H9 (cell line): ENCODE measurements around the gene C19orf73. TPM values are rescaled to one million over a fixed set of nuclear protein-coding genes. Genes with fewer than 3 reads are reported as not detected.

Experiments used
- DNase-seq: peaks from one replicate; pipeline ENCODE4 v3.0.0-alpha.2; 2017
- H2AFZ ChIP-seq: one replicate; pipeline ENCODE4 v1.6.1; 2013; ENCODE audit warnings: mild to moderate bottlenecking, low read length, control low read depth, moderate library complexity
- H2AK5ac ChIP-seq: 2 replicates; pipeline ENCODE4 v1.6.1; 2013; ENCODE audit warnings: low read length, control low read depth, mixed read lengths; ENCODE audit not compliant: insufficient read length
- H2BK120ac ChIP-seq: one replicate; pipeline ENCODE4 v1.6.1; 2013; ENCODE audit warnings: low read depth, mild to moderate bottlenecking, low read length, control low read depth, inconsistent platforms; ENCODE audit not compliant: poor library complexity, severe bottlenecking
- H2BK12ac ChIP-seq: 2 replicates; pipeline ENCODE4 v1.6.1; 2013; ENCODE audit warnings: low read length, control low read depth, mixed read lengths, low read depth; ENCODE audit not compliant: insufficient read length
- H2BK15ac ChIP-seq: 2 replicates; pipeline ENCODE4 v1.6.1; 2013; ENCODE audit warnings: low read depth, low read length, control low read depth
- H2BK20ac ChIP-seq: one replicate; pipeline ENCODE4 v1.6.1; 2013; ENCODE audit warnings: low read depth, mild to moderate bottlenecking, low read length, control low read depth, inconsistent platforms; ENCODE audit not compliant: poor library complexity, severe bottlenecking
- H2BK5ac ChIP-seq: 2 replicates; pipeline ENCODE4 v1.6.1; 2013; ENCODE audit warnings: low read length, control low read depth, mixed read lengths; ENCODE audit not compliant: insufficient read length
- H3K14ac ChIP-seq: 2 replicates; pipeline ENCODE4 v1.6.1; 2013; ENCODE audit warnings: low read length, control low read depth; ENCODE audit not compliant: insufficient read depth
- H3K18ac ChIP-seq: 2 replicates; pipeline ENCODE4 v1.6.1; 2013; ENCODE audit warnings: low read depth, mild to moderate bottlenecking, mixed read lengths, low read length, control low read depth; ENCODE audit not compliant: insufficient read length
- H3K23ac ChIP-seq: 2 replicates; pipeline ENCODE4 v1.6.1; 2013; ENCODE audit warnings: low read length, control low read depth, mixed read lengths, low read depth; ENCODE audit not compliant: insufficient read length
- H3K23me2 ChIP-seq: 2 replicates; pipeline ENCODE4 v1.6.1; 2013; ENCODE audit warnings: low read depth, mild to moderate bottlenecking, mixed read lengths, low read length, control low read depth; ENCODE audit not compliant: insufficient read length, poor library complexity, severe bottlenecking
- H3K27ac ChIP-seq: 2 replicates; pipeline ENCODE4 v1.5.1; 2013; ENCODE audit warnings: low read length, control low read depth, mixed read lengths, low read depth; ENCODE audit not compliant: insufficient read length
- H3K27me3 ChIP-seq: 2 replicates; pipeline ENCODE4 v1.6.1; 2013; ENCODE audit warnings: low read length, control low read depth, inconsistent platforms; ENCODE audit not compliant: insufficient read depth
- H3K4ac ChIP-seq: 2 replicates; pipeline ENCODE4 v1.6.1; 2013; ENCODE audit warnings: low read depth, mild to moderate bottlenecking, control low read depth, inconsistent platforms, low read length, moderate library complexity
- H3K4me1 ChIP-seq: 2 replicates; pipeline ENCODE4 v1.6.1; 2013; ENCODE audit warnings: low read length, control low read depth, inconsistent platforms; ENCODE audit not compliant: insufficient read depth
- H3K4me2 ChIP-seq: 2 replicates; pipeline ENCODE4 v1.6.1; 2013; ENCODE audit warnings: low read length, control low read depth, mixed read lengths; ENCODE audit not compliant: insufficient read length, insufficient read depth
- H3K56ac ChIP-seq: 2 replicates; pipeline ENCODE4 v1.6.1; 2013; ENCODE audit warnings: low read depth, mild to moderate bottlenecking, mixed read lengths, low read length, control low read depth; ENCODE audit not compliant: insufficient read length
- H3K79me1 ChIP-seq: 2 replicates; pipeline ENCODE4 v1.6.1; 2013; ENCODE audit warnings: low read depth, mild to moderate bottlenecking, moderate library complexity, low read length, control low read depth, inconsistent platforms; ENCODE audit not compliant: insufficient read depth, poor library complexity, severe bottlenecking
- H3K79me2 ChIP-seq: 2 replicates; pipeline ENCODE4 v1.6.1; 2013; ENCODE audit warnings: low read length, control low read depth, inconsistent platforms; ENCODE audit not compliant: insufficient read depth
- H3K9ac ChIP-seq: 2 replicates; pipeline ENCODE4 v1.6.1; 2013; ENCODE audit warnings: low read length, control low read depth, mixed read lengths; ENCODE audit not compliant: insufficient read length; ENCODE audit errors: extremely low read depth
- H3K9me3 ChIP-seq: one replicate; pipeline ENCODE4 v1.6.1; 2013; ENCODE audit warnings: low read depth, low read length, inconsistent platforms; ENCODE audit not compliant: control insufficient read depth
- H3T11ph ChIP-seq: one replicate; pipeline ENCODE4 v1.6.1; 2013; ENCODE audit warnings: mild to moderate bottlenecking, low read length, control low read depth, inconsistent platforms
- H4K20me1 ChIP-seq: one replicate; pipeline ENCODE4 v1.6.1; 2013; ENCODE audit not compliant: control insufficient read depth, insufficient read length, insufficient read depth
- H4K5ac ChIP-seq: 2 replicates; pipeline ENCODE4 v1.6.1; 2013; ENCODE audit warnings: low read depth, mild to moderate bottlenecking, mixed read lengths, low read length, control low read depth; ENCODE audit not compliant: insufficient read length
- H4K8ac ChIP-seq: replicated peaks from 2 replicates; pipeline ENCODE4 v1.6.1; 2013; ENCODE audit warnings: low read length, control low read depth, mixed read lengths, low read depth; ENCODE audit not compliant: insufficient read length
- H4K91ac ChIP-seq: 2 replicates; pipeline ENCODE4 v1.6.1; 2013; ENCODE audit warnings: low read depth, mild to moderate bottlenecking, moderate library complexity, mixed read lengths, low read length, control low read depth; ENCODE audit not compliant: insufficient read length
- H3K27ac Mint-ChIP-seq, 3 experiments: 2 replicates in 2 of 3; 3 replicates in 1 of 3; pipeline ENCODE4 v1.8.0; 2020 to 2021; ENCODE audit warnings: mixed read lengths in 3 of 3, mild to moderate bottlenecking in 1 of 3, moderate library complexity in 1 of 3
- H3K27me3 Mint-ChIP-seq: 2 replicates; pipeline ENCODE4 v1.8.0; 2021; ENCODE audit warnings: low read depth, mild to moderate bottlenecking, moderate library complexity, mixed read lengths
- H3K36me3 Mint-ChIP-seq, 3 experiments: 2 replicates in 2 of 3; 3 replicates in 1 of 3; pipeline ENCODE4 v1.8.0; 2020 to 2021; ENCODE audit warnings: low read depth in 3 of 3, mixed read lengths in 3 of 3; ENCODE audit not compliant: insufficient read depth in 1 of 3
- H3K4me1 Mint-ChIP-seq, 2 experiments: 2 replicates each; pipeline ENCODE4 v1.8.0; 2020; ENCODE audit warnings: mixed read lengths in 2 of 2
- H3K4me3 Mint-ChIP-seq, 2 experiments: 2 replicates in 1 of 2; 3 replicates in 1 of 2; pipeline ENCODE4 v1.8.0; 2020 to 2021; ENCODE audit warnings: mild to moderate bottlenecking in 2 of 2, mixed read lengths in 2 of 2, moderate library complexity in 1 of 2
- H3K9me3 Mint-ChIP-seq, 2 experiments: 2 replicates in 1 of 2; 3 replicates in 1 of 2; pipeline ENCODE4 v1.8.0; 2020; ENCODE audit warnings: mild to moderate bottlenecking in 2 of 2, mixed read lengths in 2 of 2, moderate library complexity in 1 of 2
- WGBS: extraction: QIAGEN DNeasy Blood & Tissue Kit; methylation state at CpG from one replicate; pipeline ENCODE4 v1.1.7; 2013; ENCODE audit warnings: missing lambda C conversion rate, low lambda C conversion rate, mixed read lengths; ENCODE audit not compliant: insufficient read length; ENCODE audit errors: extremely low coverage; 5-methylcytosine and 5-hydroxymethylcytosine counted together
- total RNA-seq: library from RNA; stranded (reverse); gene quantifications from 2 replicates; pipeline ENCODE4 v1.2.1, GENCODE V29; 2021
- TF ChIP-seq, protein P1 (sequence below): fragments of 200-600 bp; sonication (generic); conservative IDR thresholded peaks from 3 replicates; pipeline ENCODE4 v1.8.0; 2021; ENCODE audit warnings: antibody characterized with exemption, mild to moderate bottlenecking

C19orf73 gene
- total RNA-seq, 1 experiment from 2014 or later: 1.1 TPM

DNA sequence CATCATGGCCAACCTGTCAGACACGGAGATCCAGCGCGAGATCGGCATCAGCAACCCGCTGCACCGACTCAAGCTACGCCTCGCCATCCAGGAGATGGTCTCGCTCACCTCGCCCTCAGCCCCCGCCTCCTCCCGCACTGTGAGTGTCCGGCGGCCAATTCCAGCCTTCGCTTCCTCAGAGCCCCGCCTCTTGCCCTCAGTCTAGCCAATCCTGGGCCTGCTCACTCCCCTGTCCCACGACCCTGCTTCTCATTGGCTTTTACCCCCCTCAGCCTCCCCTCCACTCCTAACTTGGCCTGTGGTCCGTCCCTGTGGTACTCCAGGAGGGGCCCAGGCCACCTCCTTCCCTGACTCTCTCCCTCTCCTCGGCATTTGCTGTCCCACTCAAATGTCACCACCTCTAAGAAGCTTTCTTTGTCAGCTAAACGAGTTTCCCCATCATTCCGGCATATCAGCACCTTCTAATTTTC is 24.0 kb upstream of the C19orf73 start:
- Histone ChIP-seq H3K27me3 (no peaks in the 10 kb centered on the region), H3K9me3 (no peaks in the 10 kb centered on the region), H4K8ac (no peak overlapping the region), H4K91ac (no peak overlapping the region), H2BK12ac (no peak overlapping the region), H3K4ac (no peak overlapping the region), H2AFZ (no peak overlapping the region), H3K9ac (no peak overlapping the region), H2BK20ac (no peak overlapping the region), H3K56ac (no peak overlapping the region), H3K14ac (no peak overlapping the region), H3K23ac (no peak overlapping the region), H3K79me2 (no peaks in the 10 kb centered on the region), H2BK120ac (no peak overlapping the region), H3K18ac (no peak overlapping the region), H2AK5ac (no peak overlapping the region), H3K4me1 (no peaks in the 10 kb centered on the region; the same call in 1 of the 2 replicates), H3K79me1 (no peaks in the 10 kb centered on the region), H2BK5ac (no peak overlapping the region), H3K4me2 (peak overlapping the region; percentile 84), H4K20me1 (no peaks in the 10 kb centered on the region), H3T11ph (no peak overlapping the region), H3K23me2 (peaks cover 4% of the 10 kb centered on the region), H4K5ac (no peak overlapping the region), H3K27ac (no peak overlapping the region), H2BK15ac (no peak overlapping the region)
- Mint-ChIP-seq H3K4me3 (peak overlapping the region; percentile 82 to 92), H3K27ac (peak overlapping the region in 2 of 3 experiments; percentile 38 to 90; a peak in 2 of 7 replicates), H3K36me3 (peaks cover 0 to 5% (median 3%) of the 10 kb centered on the region in 3 experiments; a peak in 3 of 7 replicates), H3K27me3 (peaks cover 2% of the 10 kb centered on the region; the same call in 1 of the 2 replicates), H3K4me1 (peaks cover 30 to 43% of the 10 kb centered on the region in 2 experiments), H3K9me3 (no peaks in the 10 kb centered on the region; a peak in 1 of 5 replicates)
- DNase-seq: peak; percentile 98
- TF ChIP-seq, protein P1, sequence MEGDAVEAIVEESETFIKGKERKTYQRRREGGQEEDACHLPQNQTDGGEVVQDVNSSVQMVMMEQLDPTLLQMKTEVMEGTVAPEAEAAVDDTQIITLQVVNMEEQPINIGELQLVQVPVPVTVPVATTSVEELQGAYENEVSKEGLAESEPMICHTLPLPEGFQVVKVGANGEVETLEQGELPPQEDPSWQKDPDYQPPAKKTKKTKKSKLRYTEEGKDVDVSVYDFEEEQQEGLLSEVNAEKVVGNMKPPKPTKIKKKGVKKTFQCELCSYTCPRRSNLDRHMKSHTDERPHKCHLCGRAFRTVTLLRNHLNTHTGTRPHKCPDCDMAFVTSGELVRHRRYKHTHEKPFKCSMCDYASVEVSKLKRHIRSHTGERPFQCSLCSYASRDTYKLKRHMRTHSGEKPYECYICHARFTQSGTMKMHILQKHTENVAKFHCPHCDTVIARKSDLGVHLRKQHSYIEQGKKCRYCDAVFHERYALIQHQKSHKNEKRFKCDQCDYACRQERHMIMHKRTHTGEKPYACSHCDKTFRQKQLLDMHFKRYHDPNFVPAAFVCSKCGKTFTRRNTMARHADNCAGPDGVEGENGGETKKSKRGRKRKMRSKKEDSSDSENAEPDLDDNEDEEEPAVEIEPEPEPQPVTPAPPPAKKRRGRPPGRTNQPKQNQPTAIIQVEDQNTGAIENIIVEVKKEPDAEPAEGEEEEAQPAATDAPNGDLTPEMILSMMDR: no peak
- WGBS: no CpG with 5 or more reads among the region's 21 CpGs
